Ishikawa (cell line): ENCODE data around the gene DNAH17.

Experiments
- CEBPB ChIP-seq: IDR thresholded peaks from 2 replicates; pipeline ENCODE4 v1.6.1; 2012
- CREB1 ChIP-seq: IDR thresholded peaks from 2 replicates; pipeline ENCODE4 v1.6.1; 2012; ENCODE audit warnings: low read depth
- EGR1 ChIP-seq: IDR thresholded peaks from 2 replicates; pipeline ENCODE4 v1.6.1; 2012
- EP300 ChIP-seq: IDR thresholded peaks from 2 replicates; pipeline ENCODE4 v1.6.1; 2012; ENCODE audit warnings: borderline replicate concordance
- FOXM1 ChIP-seq: IDR thresholded peaks from 2 replicates; pipeline ENCODE4 v1.6.1; 2012; ENCODE audit warnings: low read depth, borderline replicate concordance
- NFIC ChIP-seq: IDR thresholded peaks from 2 replicates; pipeline ENCODE4 v1.6.1; 2012
- RAD21 ChIP-seq: IDR thresholded peaks from 2 replicates; pipeline ENCODE4 v1.6.1; 2012; ENCODE audit warnings: low read depth
- TAF1 ChIP-seq: IDR thresholded peaks from 2 replicates; pipeline ENCODE4 v1.6.1; 2012; ENCODE audit warnings: low read depth, mild to moderate bottlenecking
- TCF12 ChIP-seq: IDR thresholded peaks from 2 replicates; pipeline ENCODE4 v1.6.1; 2012; ENCODE audit warnings: low read depth
- TEAD4 ChIP-seq: IDR thresholded peaks from 2 replicates; pipeline ENCODE4 v1.6.1; 2012
- YY1 ChIP-seq: IDR thresholded peaks from 2 replicates; pipeline ENCODE4 v1.6.1; 2012; ENCODE audit warnings: low read depth
- ZBTB7A ChIP-seq: IDR thresholded peaks from 2 replicates; pipeline ENCODE4 v1.6.1; 2012; ENCODE audit warnings: low read depth
- TF ChIP-seq, protein P1 (sequence below): IDR thresholded peaks from 2 replicates; pipeline ENCODE4 v1.6.1; 2012
- TF ChIP-seq, protein P2 (sequence below): IDR thresholded peaks from 2 replicates; pipeline ENCODE4 v1.6.1; 2012; ENCODE audit warnings: low read depth, mild to moderate bottlenecking
- TF ChIP-seq, protein P3 (sequence below): IDR thresholded peaks from 2 replicates; pipeline ENCODE4 v1.6.1; 2012

DNAH17 gene, protein sequence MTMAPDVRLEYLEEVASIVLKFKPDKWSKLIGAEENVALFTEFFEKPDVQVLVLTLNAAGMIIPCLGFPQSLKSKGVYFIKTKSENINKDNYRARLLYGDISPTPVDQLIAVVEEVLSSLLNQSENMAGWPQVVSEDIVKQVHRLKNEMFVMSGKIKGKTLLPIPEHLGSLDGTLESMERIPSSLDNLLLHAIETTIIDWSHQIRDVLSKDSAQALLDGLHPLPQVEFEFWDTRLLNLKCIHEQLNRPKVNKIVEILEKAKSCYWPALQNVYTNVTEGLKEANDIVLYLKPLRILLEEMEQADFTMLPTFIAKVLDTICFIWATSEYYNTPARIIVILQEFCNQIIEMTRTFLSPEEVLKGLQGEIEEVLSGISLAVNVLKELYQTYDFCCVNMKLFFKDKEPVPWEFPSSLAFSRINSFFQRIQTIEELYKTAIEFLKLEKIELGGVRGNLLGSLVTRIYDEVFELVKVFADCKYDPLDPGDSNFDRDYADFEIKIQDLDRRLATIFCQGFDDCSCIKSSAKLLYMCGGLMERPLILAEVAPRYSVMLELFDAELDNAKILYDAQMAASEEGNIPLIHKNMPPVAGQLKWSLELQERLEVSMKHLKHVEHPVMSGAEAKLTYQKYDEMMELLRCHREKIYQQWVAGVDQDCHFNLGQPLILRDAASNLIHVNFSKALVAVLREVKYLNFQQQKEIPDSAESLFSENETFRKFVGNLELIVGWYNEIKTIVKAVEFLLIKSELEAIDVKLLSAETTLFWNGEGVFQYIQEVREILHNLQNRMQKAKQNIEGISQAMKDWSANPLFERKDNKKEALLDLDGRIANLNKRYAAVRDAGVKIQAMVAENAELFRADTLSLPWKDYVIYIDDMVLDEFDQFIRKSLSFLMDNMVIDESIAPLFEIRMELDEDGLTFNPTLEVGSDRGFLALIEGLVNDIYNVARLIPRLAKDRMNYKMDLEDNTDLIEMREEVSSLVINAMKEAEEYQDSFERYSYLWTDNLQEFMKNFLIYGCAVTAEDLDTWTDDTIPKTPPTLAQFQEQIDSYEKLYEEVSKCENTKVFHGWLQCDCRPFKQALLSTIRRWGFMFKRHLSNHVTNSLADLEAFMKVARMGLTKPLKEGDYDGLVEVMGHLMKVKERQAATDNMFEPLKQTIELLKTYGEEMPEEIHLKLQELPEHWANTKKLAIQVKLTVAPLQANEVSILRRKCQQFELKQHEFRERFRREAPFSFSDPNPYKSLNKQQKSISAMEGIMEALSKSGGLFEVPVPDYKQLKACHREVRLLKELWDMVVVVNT (N-terminal part only)

DNA sequence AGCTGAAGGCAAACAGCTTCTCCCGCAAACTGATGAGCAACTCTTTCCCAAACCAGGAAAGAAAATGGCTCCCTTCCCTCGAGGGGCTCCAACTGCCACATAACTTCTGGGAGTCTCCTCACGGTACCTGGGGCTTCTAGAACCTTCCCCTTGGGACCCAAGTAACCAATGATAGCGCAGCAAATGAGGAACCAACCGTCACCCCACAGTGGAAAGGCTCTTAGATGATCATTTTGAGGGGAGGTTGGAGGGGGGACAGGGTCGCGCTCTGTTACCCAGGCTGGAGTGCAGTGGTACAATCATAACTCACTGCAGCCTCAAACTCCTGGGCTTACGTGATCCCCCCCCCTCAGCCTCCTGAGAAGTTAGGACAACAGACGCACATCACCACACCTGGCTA, at the start of gene DNAH17:
TSS of gene DNAH17 (minus strand) at position 101 of the 400 bp plus-strand sequence. CDS start 2,339 bp downstream, outside the sequence.
- no peak for TF ChIP-seq TCF12

GRCh38 chr17:78624324-78625151, 47.3 kb upstream of the DNAH17 start:
- TF ChIP-seq, protein P1, sequence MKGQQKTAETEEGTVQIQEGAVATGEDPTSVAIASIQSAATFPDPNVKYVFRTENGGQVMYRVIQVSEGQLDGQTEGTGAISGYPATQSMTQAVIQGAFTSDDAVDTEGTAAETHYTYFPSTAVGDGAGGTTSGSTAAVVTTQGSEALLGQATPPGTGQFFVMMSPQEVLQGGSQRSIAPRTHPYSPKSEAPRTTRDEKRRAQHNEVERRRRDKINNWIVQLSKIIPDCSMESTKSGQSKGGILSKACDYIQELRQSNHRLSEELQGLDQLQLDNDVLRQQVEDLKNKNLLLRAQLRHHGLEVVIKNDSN = no peak
- TF ChIP-seq EP300 = no peak
- no peak for TF ChIP-seq ZBTB7A
- no peak for TF ChIP-seq FOXM1
- TF ChIP-seq, protein P2, sequence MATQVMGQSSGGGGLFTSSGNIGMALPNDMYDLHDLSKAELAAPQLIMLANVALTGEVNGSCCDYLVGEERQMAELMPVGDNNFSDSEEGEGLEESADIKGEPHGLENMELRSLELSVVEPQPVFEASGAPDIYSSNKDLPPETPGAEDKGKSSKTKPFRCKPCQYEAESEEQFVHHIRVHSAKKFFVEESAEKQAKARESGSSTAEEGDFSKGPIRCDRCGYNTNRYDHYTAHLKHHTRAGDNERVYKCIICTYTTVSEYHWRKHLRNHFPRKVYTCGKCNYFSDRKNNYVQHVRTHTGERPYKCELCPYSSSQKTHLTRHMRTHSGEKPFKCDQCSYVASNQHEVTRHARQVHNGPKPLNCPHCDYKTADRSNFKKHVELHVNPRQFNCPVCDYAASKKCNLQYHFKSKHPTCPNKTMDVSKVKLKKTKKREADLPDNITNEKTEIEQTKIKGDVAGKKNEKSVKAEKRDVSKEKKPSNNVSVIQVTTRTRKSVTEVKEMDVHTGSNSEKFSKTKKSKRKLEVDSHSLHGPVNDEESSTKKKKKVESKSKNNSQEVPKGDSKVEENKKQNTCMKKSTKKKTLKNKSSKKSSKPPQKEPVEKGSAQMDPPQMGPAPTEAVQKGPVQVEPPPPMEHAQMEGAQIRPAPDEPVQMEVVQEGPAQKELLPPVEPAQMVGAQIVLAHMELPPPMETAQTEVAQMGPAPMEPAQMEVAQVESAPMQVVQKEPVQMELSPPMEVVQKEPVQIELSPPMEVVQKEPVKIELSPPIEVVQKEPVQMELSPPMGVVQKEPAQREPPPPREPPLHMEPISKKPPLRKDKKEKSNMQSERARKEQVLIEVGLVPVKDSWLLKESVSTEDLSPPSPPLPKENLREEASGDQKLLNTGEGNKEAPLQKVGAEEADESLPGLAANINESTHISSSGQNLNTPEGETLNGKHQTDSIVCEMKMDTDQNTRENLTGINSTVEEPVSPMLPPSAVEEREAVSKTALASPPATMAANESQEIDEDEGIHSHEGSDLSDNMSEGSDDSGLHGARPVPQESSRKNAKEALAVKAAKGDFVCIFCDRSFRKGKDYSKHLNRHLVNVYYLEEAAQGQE = no peak
- no peak for TF ChIP-seq TEAD4
- TF ChIP-seq TAF1 = no peak
- TF ChIP-seq RAD21 = no peak
- TF ChIP-seq CREB1 = no peak
- TF ChIP-seq TCF12 = no peak
- no peak for TF ChIP-seq NFIC
- no peak for TF ChIP-seq CEBPB
- TF ChIP-seq, protein P3, sequence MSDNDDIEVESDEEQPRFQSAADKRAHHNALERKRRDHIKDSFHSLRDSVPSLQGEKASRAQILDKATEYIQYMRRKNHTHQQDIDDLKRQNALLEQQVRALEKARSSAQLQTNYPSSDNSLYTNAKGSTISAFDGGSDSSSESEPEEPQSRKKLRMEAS = no peak
- TF ChIP-seq YY1 = no peak
- no peak for TF ChIP-seq EGR1

DNA sequence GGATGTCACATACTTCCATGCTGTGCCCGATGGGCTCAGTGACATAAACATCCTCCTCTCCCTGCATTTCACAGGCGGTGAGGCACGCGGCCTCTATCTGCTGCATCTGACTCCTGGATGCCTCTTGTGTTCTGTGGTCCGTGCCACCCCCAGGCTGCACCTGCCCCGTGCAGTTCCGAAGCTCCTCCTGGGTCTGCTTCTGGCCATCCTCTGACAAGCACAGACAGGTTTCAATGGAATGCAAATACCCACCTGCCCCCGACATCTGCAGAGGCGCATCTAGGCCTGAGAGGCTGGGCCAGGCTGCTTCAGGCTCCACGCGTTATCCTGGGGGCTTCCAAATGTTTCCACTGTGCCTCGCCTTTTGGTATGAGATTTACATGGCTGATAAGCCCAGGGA, 46.3 kb upstream of the DNAH17 start:
- TF ChIP-seq YY1 (no peak), RAD21 (no peak), TEAD4 (no peak), NFIC (no peak), CREB1 (no peak)

GRCh38 chr17:78622491-78623265, 45.5 kb upstream of the DNAH17 start:
- TF ChIP-seq EGR1 (no peak), ZBTB7A (no peak), TAF1 (no peak), TCF12 (no peak)
- TF ChIP-seq, protein P2 = no peak
- TF ChIP-seq, protein P1 = no peak
